Fibroblast of the aortic adventitia (primary cell): ENCODE data around the gene GLYAT. TPM values are rescaled to one million over a fixed set of nuclear protein-coding genes. Genes with fewer than 3 reads are reported as not detected.

Experiments
- DNase-seq: peaks from one replicate; pipeline ENCODE4 v3.0.0-alpha.2; 2010; ENCODE audit warnings: low read depth
- H3K4me3 ChIP-seq: 2 replicates; pipeline ENCODE4 v1.5.1; 2011; ENCODE audit warnings: low read depth, mild to moderate bottlenecking, control low read depth, low read length, moderate library complexity
- total RNA-seq: library from RNA; depleted of rRNA; stranded (reverse); fragments of >200 nt; gene quantifications from 2 replicates; pipeline ENCODE4 v1.2.3, GENCODE V29; 2012; ENCODE audit warnings: low replicate concordance
- TF ChIP-seq, protein P1 (sequence below): IDR thresholded peaks from 2 replicates; pipeline ENCODE4 v1.5.1; 2011; ENCODE audit warnings: mild to moderate bottlenecking, low read length, control low read depth, inconsistent platforms; ENCODE audit not compliant: insufficient read depth

The GLYAT gene
- total RNA-seq, 1 donor, result not detected

DNA sequence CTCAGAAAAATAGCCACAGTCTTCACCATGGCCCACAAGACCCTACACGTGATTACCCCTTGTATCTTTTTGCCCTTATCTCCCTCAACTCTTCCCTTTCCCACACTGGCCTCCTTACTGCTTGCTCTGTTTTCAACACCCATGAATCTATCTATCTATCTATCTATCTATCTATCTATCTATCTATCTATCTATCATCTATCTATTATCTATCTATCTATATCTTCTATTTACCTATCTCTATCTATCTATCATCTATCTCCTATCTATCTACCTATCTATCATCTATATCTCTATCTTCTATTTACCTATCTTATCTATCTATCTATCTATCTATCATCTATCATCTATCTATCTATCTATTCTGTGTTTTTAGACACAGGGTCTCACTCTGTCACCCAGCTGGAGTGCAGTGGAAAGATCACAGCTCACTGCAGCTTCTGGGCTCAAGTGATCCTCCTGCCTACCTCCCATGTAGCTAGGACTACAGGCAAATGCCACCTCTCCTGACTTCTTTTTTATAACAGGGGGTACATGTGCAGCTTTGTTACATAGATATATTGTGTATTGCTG lies 55.1 kb downstream of the GLYAT start:
- DNase-seq, result no peak
- H3K4me3 ChIP-seq, result no peak overlapping the region
- TF ChIP-seq, protein P1, sequence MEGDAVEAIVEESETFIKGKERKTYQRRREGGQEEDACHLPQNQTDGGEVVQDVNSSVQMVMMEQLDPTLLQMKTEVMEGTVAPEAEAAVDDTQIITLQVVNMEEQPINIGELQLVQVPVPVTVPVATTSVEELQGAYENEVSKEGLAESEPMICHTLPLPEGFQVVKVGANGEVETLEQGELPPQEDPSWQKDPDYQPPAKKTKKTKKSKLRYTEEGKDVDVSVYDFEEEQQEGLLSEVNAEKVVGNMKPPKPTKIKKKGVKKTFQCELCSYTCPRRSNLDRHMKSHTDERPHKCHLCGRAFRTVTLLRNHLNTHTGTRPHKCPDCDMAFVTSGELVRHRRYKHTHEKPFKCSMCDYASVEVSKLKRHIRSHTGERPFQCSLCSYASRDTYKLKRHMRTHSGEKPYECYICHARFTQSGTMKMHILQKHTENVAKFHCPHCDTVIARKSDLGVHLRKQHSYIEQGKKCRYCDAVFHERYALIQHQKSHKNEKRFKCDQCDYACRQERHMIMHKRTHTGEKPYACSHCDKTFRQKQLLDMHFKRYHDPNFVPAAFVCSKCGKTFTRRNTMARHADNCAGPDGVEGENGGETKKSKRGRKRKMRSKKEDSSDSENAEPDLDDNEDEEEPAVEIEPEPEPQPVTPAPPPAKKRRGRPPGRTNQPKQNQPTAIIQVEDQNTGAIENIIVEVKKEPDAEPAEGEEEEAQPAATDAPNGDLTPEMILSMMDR, result no peak

DNA sequence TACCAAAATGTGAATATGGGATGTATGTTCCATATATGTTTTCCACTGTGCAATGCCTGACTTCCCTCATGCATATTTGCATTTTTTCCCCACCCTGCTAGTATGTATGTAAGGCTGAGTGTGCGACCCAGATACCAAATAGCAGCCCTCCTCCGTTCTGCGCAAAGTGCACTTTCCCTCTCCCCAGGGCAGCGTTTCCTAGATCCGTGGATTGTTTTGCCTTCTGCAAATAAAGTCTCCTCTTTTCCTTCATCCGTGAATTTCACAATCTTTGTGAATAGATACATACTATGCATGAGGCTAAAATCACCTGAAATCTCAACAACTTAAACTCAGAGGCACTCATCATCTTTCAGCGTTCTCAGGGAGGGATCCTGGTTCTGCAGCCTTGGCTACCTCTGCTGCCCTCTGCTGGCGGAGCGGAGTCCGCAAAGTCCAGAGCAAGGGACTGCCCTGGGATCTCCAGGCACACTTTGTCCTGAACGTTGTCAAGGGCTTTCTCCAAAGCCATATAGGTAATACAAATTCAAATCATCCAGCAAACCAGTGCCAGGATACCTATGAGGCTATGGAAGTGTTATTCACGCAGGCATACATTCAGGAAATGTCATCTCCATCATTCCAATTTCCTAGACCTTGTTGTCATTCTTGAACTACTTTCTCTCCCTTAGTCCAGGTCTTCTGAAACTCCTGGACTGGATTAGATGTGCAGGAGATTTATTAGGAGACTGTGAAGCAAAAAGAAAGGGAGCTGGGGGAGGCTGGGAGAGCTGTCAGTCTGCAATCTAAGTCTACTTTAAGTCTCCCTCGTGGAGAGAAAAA lies 56.2 kb downstream of the GLYAT start:
- TF ChIP-seq, protein P1, result peak; percentile 99
- H3K4me3 ChIP-seq, result no peak overlapping the region
- DNase-seq, result peak; percentile 73

GRCh38 chr11:58674609-58675008 lies 57.1 kb downstream of the GLYAT start:
- TF ChIP-seq, protein P1, result no peak
- no peak for DNase-seq
- no peak overlapping the region for H3K4me3 ChIP-seq

DNA sequence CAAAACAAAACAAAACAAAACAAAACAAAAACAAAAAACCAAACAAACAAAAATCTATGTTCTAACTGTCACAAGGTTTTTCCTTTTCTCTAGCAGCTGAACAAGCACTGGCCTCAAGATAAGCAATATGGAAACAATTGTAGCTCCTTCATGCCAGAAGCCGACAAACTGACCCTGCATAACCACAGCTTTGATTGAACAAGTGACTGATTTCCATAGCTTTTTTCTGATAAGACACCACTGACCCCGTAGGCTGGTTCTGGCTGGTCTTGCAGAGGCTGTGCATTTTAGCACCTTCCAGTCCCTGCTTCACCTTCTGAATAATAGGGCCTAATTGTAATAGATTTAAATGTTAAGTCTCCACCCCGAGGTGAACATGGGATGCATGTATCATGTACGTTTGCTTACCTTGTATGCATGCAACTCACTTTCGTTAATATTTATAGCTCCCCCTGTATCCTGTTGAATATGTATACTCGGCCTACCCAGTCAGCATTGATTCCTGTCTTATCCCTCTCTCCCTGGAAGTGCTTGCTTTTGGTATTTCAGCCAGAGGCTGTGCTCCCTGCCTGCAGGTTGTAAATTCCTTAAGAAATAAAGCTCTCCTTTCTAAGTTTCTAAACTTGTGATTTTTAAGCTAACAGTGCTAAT lies 59.6 kb downstream of the GLYAT start:
- TF ChIP-seq, protein P1, result no peak
- no peak overlapping the region for H3K4me3 ChIP-seq
- no peak for DNase-seq

DNA sequence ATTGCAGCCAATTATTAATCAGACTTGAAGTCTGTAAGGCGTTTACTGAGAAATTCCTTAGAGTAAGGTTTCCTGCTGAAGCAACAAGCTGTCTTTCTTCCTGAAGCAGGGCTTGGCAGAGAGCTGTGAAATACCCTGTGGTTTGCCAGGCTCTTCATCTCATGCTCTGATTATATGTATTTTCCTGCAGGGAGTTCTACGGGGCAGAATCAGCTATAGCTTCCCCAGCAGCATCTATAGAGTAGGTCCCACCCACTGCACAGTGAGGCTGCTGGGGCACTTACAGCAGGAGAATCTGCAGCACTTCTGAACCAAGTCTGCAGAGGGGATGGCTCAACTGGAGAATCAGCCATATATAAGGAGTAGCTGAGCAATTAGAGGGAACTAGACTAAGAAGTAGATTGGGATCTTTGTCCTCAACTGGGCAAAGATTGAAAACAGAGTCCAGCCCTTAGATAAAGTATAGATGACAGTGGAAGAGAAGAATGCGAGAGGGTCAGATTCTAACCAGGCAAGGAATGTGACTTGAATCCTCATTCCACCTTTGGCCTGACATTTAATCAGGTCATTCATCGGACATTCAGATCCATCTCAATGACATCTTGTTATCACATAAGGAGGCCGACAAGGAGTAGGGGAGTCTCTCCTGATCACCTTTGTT lies 71.7 kb downstream of the GLYAT start:
- H3K4me3 ChIP-seq, result no peak overlapping the region
- DNase-seq, result no peak
- TF ChIP-seq, protein P1, result no peak

- TF ChIP-seq, protein P1, result no peak
- DNase-seq, result no peak
- H3K4me3 ChIP-seq, result no peak overlapping the region
These were observed 72.3 kb downstream of the GLYAT start for GRCh38 chr11:58659404-58659803.

Other genes starting within 250 kb of the GLYAT start
- gene OR5B21, start 223.8 kb downstream of the GLYAT start, total RNA-seq, result not detected in 2 replicates
- gene LPXN, start 156.1 kb downstream of the GLYAT start, total RNA-seq, result 1.4 and 14.7 TPM in 2 replicates
- 43.7 and 73.4 TPM in 2 replicates for gene ZFP91, start 152.9 kb downstream of the GLYAT start, total RNA-seq
- 0.82 and 1.9 TPM in 2 replicates for gene CNTF, start 109.3 kb downstream of the GLYAT start, total RNA-seq
- 3.3 TPM in 1 of 2 replicates, not detected in the other for gene GLYATL2, start 112.8 kb upstream of the GLYAT start, total RNA-seq
- gene GLYATL1, start 207.5 kb upstream of the GLYAT start, total RNA-seq, result 2.9 TPM in 1 of 2 replicates, not detected in the other